DMS79 treated with DMSO at 0.1 percent for 48 hours (cell line): ENCODE measurements around the gene AIMP1.
"Not testable (repeated sequence)": the region's sequence is repeated elsewhere in the genome, so short reads cannot be mapped to it uniquely, and the experiment has no call there.

Experiments used
- DNase-seq: peaks from one replicate; lab custom pipeline; 2025; lab: John Stamatoyannopoulos, UW

AIMP1 gene

DNA sequence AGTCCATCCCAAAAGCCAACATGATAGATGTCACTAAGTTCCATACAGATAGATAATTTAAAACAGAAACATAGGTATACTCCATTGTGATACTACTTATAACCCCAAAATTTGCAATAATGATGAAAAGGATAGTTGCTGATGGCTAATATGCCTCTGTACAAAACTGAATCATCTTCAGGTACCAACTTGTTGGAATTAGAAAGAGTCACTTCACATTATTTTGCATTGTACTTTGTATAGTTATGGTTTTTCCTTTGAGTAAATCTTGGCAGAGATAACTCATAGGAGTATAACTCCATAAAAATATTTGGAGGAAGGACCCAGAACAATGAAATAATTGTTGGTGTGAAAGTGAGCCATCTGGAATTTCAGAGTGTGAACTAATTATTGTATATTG, 34.7 kb downstream of the AIMP1 start:
- no peak for DNase-seq

DNA sequence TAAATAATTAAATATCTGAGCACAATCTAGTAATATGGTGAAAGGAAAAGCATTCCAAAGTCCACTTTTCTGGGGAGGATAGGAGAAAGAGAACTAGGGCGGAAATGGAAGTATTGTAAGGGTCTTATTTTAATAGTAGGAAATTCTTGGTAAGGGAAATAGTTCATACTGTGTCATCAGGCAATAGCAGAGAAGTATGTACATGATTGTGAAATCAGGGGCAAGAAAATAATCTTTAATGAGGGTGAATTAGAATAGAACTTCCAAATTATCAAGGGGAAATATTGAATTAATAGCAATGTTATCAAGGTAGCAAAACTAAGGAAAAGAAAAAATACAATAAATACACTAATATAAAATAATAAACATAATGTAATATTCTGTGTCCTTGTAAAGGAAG, 37.4 kb downstream of the AIMP1 start:
- DNase-seq: no peak

DNA sequence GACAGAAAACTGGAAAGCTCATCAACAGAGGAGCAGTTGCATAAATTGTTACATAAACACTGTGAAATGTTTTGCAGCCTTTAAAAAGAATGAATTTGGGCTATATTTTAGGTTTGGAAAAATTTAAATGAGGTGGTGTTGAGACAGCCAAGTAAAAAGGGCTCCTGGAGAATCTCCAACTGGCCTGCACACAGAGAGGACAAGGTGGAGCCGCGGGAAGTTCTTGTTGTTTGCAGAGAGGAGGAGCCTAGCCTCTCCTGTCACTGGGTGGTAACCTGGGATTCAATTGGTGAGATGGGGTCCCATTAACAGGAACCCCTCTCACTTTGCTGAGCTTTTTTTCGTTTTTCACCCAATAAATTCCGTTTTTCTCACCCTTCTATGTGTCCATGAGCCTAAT, 38.8 kb downstream of the AIMP1 start:
- DNase-seq: no peak

DNA sequence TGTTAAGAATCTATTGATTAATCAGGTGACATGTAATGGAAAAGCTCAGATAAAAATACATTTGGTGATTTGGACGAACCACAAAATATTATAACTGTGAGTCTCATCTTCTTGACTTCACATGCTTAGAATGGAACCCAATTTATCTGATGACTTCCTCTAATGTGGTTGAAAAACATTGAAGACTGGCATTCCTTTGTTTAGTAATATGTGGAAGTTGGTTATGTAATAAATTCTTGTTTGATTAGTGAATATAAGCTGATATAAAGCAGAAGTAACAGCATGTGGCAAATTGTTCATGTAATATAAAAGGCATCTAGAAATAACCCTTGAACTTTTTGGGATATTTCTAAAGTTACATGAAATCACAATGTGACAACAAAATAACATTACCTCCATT, 42.5 kb downstream of the AIMP1 start:
- DNase-seq: no peak

DNA sequence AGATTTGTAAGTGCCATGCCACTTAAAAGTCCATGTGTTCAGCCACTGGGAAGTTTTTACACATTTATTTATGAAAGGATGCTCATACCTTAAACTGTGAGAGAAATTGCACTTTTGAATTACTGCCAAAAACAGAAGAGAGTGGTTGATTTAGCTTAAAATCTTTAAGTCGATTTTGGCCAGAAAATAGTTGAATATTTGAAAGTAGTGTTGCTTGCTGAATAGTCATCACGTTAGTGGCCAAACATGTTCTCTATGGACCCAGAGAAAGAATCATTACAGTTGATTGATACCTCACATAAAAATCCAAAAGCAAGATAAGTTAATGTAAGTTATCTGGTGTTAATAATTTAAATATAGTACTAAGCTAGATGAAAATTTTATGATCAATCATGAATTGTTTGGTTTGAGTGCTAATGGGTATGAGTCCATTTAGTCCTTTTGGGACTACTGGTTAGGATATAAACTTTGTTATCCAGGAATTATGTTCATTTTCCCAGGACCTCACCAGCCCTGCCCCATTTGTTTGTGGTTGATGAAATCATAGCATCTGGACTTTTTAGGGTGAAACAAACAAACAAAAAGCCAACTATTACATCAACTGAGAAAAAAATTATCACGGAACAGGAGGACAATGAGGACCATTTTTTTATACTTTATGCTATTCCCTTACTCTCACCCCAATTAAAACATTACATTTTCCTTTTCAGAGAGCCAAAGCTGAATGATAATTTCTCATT, 45.9 kb downstream of the AIMP1 start:
- no peak for DNase-seq

DNA sequence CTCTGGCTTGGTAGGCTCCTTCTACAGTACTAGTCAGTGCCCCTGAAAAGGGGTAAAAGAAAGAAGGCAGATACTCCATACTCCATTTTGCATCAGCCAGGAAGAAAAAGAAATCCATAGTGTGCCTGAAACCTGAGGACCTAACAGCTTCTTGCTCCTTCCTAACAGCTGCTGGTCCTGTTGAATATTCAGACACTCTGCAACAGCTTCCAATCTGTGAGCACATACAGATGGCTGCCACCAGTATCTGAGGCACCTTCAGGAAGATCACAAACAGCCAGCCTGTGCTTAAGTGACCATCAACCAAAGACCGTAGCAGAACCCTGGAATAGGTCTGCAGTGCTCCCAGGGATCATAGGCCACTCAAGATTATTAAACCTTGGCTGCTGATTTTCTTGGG, 47.9 kb downstream of the AIMP1 start:
- DNase-seq: no peak

DNA sequence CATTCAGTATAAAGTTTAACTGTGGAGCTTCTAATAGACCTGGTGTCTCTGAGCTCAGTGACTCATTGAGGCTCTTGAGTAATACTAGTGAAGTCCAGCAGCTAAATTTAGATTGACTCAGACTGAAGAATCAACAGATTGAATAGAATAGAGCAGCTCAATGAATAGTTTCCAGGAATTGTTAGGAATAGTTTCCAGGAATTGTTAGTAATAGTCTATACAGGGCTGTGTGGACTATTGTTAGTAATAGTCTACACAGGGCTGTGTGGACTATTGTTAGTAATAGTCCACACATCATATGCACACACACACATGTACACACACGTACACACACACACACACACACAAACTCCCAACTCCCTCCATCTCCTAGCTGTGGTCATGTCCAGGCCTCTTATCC, 49.3 kb downstream of the AIMP1 start:
- no peak for DNase-seq

DNA sequence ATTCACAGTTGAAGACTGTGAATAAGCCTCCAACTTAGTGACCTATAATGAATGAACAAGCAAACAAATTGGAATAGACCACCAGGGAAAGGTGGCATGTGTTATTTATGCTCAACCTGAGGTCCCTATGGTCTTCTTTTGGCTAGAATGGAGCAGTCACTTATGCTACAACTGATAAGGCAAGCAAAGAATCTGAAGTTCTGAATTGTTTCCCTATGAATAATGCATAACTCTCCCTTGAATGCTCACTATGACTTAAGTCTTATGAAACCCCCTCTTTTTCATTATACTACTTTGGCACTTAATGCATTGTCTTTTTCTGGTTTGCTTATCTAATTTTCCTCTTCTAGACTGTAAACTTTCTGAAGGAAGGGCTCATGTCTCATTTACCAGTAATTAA, 49.7 kb downstream of the AIMP1 start:
- no peak for DNase-seq

DNA sequence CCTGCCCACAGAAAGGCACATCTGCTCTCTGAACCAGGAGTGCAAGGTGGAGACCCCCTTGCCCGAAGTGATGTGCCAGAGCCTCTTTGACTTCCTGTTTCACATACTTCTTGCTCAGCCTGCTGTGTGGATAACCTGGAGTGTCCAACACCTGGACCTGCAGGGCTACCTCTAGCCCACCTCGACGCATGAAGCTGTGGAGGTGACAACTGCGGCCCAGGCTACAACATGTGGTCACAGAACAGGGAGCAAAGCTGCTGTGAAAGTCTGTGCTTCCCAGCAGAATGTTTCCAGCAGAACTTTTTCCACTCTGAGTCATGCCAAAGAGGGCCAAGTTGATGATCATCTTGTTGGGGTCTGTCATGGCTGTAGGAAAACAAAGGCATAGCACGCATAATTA, 50.7 kb downstream of the AIMP1 start:
- no peak for DNase-seq

DNA sequence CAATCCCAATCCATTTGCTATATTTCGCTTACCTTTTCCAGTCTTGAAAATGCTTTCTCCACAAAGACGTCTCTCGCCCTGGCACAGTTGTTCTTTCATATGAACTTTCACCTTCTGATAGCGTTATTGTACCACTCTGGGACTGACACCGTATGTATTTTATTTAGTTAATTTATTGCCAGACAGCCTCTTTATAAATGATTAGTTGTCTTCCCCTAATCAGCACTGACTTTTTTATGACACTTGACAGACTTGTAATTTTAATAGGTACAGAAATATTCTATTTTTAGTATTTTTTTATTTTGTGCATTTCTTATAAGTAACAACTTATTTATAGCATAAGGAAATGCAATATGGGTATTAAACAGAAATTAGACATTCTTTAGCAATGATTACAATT, 52.3 kb downstream of the AIMP1 start, which contains the start of gene GIMD1:
Gene GIMD1 (minus strand): TSS at position 101 of the 400 bp plus-strand sequence. CDS start 1,343 bp downstream, outside the sequence.
- DNase-seq: no peak

DNA sequence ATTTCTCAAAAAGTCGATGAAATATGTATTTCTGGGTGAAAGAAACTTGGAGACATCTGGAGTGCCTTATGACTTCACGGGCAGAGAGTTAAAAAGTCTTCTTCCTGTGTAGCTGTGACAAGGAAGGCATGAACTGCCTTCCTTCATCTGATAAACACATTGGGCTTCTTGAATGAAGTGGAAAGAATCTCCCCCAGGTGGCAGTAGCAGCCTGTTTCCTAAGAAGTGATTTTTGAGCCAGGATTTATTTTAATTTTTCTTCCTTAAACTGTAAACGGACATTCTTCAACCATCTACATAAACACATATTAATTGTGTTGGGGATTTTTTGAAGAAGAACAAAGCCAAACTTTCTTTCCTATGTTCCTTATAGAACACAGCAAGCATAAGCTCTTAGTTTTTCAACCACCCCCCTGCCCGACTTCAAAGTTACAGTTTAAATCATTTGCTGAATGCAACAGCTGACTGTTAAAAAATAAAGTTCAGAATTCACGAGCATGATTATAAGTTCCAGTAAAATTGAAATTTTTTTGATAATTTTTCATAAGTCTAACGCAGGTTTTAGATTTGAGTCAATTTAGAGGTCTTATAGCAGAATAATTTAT, 53.2 kb downstream of the AIMP1 start:
- no peak for DNase-seq

DNA sequence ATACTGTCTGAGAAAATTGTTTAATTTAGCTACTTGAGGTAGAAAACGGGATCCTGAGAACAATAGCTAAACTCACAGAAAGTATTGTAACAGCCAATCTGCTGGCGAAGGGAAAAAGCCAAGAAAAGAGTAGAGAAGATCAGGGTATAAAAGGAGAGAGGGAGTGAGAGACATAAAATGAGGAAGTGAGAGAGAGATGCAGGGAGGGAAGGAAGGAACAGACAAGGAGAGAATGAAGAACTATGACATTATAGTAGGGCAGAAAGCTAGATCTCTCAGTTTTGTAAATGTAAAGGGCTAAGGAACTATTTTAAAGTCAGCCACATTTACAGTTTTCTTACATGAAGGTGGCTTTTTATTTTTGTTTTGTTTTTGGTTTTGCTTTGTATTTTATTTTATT, 53.9 kb downstream of the AIMP1 start:
- DNase-seq: no peak

DNA sequence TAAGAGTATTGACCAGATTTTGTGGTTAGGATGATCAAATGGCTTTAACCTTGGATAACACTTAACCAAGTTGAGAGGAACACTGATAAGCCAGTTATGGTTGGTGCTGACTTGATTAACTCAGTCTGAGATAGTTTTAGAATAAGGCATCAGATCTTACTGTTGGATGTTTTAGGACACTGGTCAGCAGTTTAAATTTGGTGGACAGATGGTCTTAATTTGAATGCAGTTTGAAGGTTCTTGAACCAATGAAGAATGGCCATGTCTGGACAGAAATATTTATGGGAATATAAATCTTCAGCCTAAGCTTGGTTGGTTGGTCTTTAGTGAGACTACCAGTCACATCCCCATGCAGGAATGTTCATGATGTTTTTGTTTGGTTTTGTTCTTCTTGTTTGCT, 54.8 kb downstream of the AIMP1 start:
- no peak for DNase-seq

DNA sequence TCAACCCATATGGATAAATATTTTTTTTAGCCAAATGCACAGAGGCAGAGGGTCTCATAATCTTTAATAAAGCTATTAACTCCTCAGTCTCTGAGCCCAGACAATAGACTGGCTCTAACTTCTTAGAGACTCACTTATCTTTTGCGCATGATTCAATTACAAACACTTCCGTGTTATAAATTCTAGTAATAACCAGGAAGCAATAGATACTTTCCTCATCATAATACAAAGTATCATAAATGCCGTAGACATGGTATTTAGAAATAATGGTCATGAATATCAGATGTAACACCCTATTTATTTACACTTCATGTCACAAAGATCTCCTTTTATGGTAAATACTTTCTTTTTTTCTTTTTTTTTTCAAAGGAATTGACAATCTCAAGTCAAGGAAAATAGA, 56.7 kb downstream of the AIMP1 start:
- no peak for DNase-seq

DNA sequence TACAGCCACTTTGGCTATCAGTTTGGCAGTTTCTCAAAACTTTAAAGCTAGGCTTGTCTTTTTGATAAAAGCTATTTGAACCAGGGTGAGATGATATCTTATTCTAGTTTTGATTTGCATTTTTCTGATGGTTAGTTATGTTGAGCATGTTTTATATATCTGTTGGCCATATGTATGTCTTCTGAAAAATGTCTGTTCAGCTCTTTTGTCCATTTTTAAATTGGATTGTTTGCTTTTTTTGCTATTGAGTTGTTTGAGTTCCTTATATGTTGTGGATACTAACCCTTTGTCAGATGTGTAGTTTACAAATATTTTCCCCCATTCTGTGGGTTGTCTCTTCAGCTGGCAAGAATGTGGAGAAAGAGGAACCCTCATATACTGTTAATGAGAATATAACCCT, 63.8 kb downstream of the AIMP1 start:
- no peak for DNase-seq

DNA sequence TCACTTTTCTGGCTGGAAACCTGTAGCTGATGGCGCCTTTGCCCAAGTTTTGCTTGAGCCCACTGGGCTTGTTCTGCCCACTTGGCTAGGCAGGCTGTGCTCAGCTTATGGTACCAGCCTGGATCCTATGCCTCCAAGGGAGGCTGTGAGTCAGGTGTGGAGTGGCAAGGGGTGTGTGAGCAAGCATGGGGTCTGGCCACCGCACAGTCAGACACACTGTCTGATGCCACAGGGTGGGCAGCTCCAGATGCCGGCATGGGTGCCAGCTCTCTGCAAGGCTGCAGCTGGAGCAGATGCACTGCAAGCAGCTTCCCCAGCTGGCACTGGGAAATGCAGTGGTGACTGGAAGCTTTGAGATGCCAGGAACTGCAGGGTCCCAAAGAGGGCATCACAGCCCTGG, 68.5 kb downstream of the AIMP1 start:
- no peak for DNase-seq

DNA sequence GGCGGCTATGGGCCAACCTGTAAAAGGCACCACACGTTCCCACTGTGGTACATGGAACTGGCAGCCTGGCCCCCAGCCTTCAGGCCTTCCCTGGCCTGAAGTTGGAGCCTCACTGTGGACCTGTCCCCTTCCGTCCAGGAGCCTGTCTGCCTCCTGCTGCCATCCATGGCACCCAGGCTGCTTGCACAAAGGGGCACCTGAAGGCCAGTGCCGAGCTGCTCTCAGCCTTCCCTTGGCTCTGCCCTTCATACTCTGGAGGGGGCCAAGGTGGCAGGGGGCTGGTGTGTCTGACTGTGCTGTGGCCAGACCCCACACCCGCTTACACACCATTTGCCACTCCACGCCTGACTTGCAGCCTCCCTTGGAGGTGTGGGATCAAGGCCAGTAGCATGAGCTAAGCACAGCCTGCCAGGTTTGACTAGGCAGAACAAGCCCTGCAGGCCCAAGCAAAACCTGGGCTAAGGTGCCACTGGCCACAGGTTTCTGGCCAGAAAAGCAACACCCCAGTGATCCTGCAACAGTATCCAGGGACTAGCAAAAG, 69.6 kb downstream of the AIMP1 start:
- DNase-seq: no peak

DNA sequence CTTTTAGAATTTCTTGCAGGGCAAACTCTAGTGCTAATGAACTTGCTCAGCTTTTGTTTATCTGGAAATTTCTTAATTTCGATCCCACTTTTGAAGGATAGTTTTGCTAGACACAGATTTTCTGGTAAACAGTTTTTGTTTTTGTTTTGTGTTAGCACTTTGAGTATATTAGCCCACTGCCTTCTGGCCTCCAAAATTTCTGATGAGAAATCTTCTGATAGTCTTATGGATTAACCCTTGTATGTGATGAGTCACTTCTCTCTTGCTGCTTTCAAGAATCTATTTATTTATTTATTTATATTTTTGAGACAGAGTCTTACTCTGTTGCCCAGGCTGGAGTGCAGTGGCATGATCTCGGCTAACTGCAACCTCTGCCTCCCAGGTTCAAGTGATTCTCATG, 79.2 kb downstream of the AIMP1 start:
- no peak for DNase-seq

DNA sequence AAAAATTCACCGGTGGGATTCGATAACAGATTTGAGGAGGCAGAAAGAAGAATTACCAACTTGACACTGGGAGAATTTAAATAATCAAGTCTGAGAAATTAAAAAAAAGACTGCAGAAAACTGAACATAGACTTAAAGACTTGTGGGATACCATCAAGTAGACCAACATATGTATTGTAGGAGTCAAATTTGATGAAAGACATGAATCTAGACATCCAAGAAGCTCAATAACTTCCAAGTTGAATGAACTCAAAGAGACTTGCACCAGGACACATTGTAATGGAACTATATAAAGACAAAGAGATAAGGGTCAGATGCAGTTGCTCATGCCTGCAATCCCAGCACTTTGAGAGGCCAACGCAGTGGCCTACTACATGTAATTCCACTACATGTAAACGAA, 82.5 kb downstream of the AIMP1 start:
- DNase-seq: not testable (repeated sequence)
